K562 (cell line): Measurements from ENCODE around the gene SFXN2. TPM values are rescaled to one million over a fixed set of nuclear protein-coding genes. Genes with fewer than 3 reads are reported as not detected.

ENCODE experiments used
- TCFL5 ChIP-seq: fragments of 250-450 bp; sonication (Bioruptor Pico); conservative IDR thresholded peaks from 2 replicates; pipeline ENCODE4 v1.6.1; 2021; ENCODE audit warnings: mild to moderate bottlenecking, moderate library complexity, matching md5 sums
- ZNF507 ChIP-seq: conservative IDR thresholded peaks from 2 replicates; pipeline ENCODE4 v1.6.1; 2017; ENCODE audit warnings: missing genetic modification characterization, missing compliant biosample characterization
- polyA plus RNA-seq, 8 experiments: library from polyadenylated mRNA; depleted of rRNA in 4 of 8; stranded (reverse) in 5 of 8; unstranded in 3 of 8; fragments of >200 nt; fragmentation: Nextera tagmentation in 2 of 8; fragmentation: Illumina TruSeq in 1 of 8; extraction: Ambion mirVana in 2 of 8; extraction: Trizol in 1 of 8; gene quantifications; 2 replicates each; pipeline versions ENCODE4 v1.2.1 to v1.2.3, GENCODE V29; 2011 to 2014; ENCODE audit warnings: inconsistent platforms in 1 of 8, missing spikeins in 1 of 8
- total RNA-seq, 7 experiments: library from RNA; depleted of rRNA in 6 of 7; stranded (reverse); fragments of >200 nt in 6 of 7; fragmentation: Illumina TruSeq in 2 of 7; extraction: Trizol in 2 of 7; gene quantifications; 2 replicates each; pipeline versions ENCODE4 v1.2.1 to v1.2.3, GENCODE V29; 2011 to 2021; ENCODE audit warnings: low replicate concordance in 1 of 7
- TF ChIP-seq, protein P1 (sequence below): fragments of 450-650 bp; IDR thresholded peaks from 2 replicates; pipeline ENCODE4 v1.6.1; 2016; ENCODE audit warnings: mild to moderate bottlenecking, moderate library complexity
- TF ChIP-seq, protein P2 (sequence below): fragments of 250-450 bp; sonication (Bioruptor Pico); IDR thresholded peaks from 2 replicates; pipeline ENCODE4 v1.8.0; 2022; ENCODE audit warnings: moderate library complexity, mild to moderate bottlenecking, inconsistent platforms

SFXN2 gene
- total and polyA plus RNA-seq, 9 of the 15 experiments (the other 6 are each of a cell fraction or from before 2014, with no cell fraction given): 7.3 to 23.8 (median 15.7) TPM

GRCh38 chr10:102668326-102669107, 45.9 kb upstream of the SFXN2 start (continued):
- TF ChIP-seq, protein P1, sequence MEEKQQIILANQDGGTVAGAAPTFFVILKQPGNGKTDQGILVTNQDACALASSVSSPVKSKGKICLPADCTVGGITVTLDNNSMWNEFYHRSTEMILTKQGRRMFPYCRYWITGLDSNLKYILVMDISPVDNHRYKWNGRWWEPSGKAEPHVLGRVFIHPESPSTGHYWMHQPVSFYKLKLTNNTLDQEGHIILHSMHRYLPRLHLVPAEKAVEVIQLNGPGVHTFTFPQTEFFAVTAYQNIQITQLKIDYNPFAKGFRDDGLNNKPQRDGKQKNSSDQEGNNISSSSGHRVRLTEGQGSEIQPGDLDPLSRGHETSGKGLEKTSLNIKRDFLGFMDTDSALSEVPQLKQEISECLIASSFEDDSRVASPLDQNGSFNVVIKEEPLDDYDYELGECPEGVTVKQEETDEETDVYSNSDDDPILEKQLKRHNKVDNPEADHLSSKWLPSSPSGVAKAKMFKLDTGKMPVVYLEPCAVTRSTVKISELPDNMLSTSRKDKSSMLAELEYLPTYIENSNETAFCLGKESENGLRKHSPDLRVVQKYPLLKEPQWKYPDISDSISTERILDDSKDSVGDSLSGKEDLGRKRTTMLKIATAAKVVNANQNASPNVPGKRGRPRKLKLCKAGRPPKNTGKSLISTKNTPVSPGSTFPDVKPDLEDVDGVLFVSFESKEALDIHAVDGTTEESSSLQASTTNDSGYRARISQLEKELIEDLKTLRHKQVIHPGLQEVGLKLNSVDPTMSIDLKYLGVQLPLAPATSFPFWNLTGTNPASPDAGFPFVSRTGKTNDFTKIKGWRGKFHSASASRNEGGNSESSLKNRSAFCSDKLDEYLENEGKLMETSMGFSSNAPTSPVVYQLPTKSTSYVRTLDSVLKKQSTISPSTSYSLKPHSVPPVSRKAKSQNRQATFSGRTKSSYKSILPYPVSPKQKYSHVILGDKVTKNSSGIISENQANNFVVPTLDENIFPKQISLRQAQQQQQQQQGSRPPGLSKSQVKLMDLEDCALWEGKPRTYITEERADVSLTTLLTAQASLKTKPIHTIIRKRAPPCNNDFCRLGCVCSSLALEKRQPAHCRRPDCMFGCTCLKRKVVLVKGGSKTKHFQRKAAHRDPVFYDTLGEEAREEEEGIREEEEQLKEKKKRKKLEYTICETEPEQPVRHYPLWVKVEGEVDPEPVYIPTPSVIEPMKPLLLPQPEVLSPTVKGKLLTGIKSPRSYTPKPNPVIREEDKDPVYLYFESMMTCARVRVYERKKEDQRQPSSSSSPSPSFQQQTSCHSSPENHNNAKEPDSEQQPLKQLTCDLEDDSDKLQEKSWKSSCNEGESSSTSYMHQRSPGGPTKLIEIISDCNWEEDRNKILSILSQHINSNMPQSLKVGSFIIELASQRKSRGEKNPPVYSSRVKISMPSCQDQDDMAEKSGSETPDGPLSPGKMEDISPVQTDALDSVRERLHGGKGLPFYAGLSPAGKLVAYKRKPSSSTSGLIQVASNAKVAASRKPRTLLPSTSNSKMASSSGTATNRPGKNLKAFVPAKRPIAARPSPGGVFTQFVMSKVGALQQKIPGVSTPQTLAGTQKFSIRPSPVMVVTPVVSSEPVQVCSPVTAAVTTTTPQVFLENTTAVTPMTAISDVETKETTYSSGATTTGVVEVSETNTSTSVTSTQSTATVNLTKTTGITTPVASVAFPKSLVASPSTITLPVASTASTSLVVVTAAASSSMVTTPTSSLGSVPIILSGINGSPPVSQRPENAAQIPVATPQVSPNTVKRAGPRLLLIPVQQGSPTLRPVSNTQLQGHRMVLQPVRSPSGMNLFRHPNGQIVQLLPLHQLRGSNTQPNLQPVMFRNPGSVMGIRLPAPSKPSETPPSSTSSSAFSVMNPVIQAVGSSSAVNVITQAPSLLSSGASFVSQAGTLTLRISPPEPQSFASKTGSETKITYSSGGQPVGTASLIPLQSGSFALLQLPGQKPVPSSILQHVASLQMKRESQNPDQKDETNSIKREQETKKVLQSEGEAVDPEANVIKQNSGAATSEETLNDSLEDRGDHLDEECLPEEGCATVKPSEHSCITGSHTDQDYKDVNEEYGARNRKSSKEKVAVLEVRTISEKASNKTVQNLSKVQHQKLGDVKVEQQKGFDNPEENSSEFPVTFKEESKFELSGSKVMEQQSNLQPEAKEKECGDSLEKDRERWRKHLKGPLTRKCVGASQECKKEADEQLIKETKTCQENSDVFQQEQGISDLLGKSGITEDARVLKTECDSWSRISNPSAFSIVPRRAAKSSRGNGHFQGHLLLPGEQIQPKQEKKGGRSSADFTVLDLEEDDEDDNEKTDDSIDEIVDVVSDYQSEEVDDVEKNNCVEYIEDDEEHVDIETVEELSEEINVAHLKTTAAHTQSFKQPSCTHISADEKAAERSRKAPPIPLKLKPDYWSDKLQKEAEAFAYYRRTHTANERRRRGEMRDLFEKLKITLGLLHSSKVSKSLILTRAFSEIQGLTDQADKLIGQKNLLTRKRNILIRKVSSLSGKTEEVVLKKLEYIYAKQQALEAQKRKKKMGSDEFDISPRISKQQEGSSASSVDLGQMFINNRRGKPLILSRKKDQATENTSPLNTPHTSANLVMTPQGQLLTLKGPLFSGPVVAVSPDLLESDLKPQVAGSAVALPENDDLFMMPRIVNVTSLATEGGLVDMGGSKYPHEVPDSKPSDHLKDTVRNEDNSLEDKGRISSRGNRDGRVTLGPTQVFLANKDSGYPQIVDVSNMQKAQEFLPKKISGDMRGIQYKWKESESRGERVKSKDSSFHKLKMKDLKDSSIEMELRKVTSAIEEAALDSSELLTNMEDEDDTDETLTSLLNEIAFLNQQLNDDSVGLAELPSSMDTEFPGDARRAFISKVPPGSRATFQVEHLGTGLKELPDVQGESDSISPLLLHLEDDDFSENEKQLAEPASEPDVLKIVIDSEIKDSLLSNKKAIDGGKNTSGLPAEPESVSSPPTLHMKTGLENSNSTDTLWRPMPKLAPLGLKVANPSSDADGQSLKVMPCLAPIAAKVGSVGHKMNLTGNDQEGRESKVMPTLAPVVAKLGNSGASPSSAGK: no peak
- TF ChIP-seq, protein P2, sequence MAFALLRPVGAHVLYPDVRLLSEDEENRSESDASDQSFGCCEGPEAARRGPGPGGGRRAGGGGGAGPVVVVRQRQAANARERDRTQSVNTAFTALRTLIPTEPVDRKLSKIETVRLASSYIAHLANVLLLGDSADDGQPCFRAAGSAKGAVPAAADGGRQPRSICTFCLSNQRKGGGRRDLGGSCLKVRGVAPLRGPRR (CRISPR knock-in tag): no peak
- TF ChIP-seq ZNF507 (tag) (no peak), TCFL5 (CRISPR knock-in tag) (no peak)
